Activated CD8-positive, alpha-beta T cell treated with anti-CD3 and anti-CD28 coated beads for 36 hours (primary cell): ENCODE measurements around the gene PTPRB. TPM values are rescaled to one million over a fixed set of nuclear protein-coding genes. Genes with fewer than 3 reads are reported as not detected.

ENCODE experiments used
- ATAC-seq: fragments of 200-7000 bp; cut with Tn5 transposase; one replicate; pipeline ENCODE4 v1.10.0; 2021; ENCODE audit warnings: mild to moderate bottlenecking, moderate library complexity
- CTCF ChIA-PET: fragments of 350-600 bp; sonication (Branson Sonifier 250); formaldehyde crosslinking; loops from one replicate; lab custom pipeline; 2021; ENCODE audit warnings: antibody characterized with exemption; lab: Charles Lee
- POLR2A ChIA-PET: fragments of 350-600 bp; sonication (Branson Sonifier 250); formaldehyde crosslinking; loops from one replicate; lab custom pipeline; 2021; ENCODE audit warnings: antibody characterized with exemption; lab: Charles Lee
- DNase-seq: peaks from one replicate; pipeline ENCODE4 v3.0.0-alpha.2; 2020
- H3K27ac Mint-ChIP-seq: one replicate; pipeline ENCODE4 v1.8.0; 2021; ENCODE audit warnings: mild to moderate bottlenecking, mixed read lengths
- H3K27me3 Mint-ChIP-seq: one replicate; pipeline ENCODE4 v1.8.0; 2021; ENCODE audit warnings: mixed read lengths
- H3K36me3 Mint-ChIP-seq: one replicate; pipeline ENCODE4 v1.8.0; 2021; ENCODE audit warnings: low read depth, mixed read lengths
- H3K4me1 Mint-ChIP-seq: one replicate; pipeline ENCODE4 v1.8.0; 2021; ENCODE audit warnings: low read depth, mixed read lengths
- H3K4me3 Mint-ChIP-seq: one replicate; pipeline ENCODE4 v1.8.0; 2021; ENCODE audit warnings: mild to moderate bottlenecking, moderate library complexity, mixed read lengths
- H3K9me3 Mint-ChIP-seq: one replicate; pipeline ENCODE4 v1.8.0; 2021; ENCODE audit warnings: mixed read lengths
- intact Hi-C: fragments of 100-400 bp; cut with micrococcal nuclease; formaldehyde crosslinking; loops from one replicate; pipeline ENCODE4 v1.10.0; 2022
- total RNA-seq, 2 experiments: library from RNA; stranded (reverse); gene quantifications; one replicate each; pipeline ENCODE4 v1.2.3, GENCODE V29; 2021
- TF ChIP-seq, protein P1 (sequence below): fragments of 200-600 bp; IDR thresholded peaks from one replicate; pipeline ENCODE4 v1.8.0; 2022; ENCODE audit warnings: antibody characterized with exemption, mild to moderate bottlenecking

PTPRB gene
- total RNA-seq, 2 experiments from 2014 or later, result not detected

- ATAC-seq (no peak), DNase-seq (no peak)
- Mint-ChIP-seq H3K4me1 (no peaks in the 10 kb centered on the region), H3K9me3 (no peaks in the 10 kb centered on the region), H3K27me3 (peaks cover 2% of the 10 kb centered on the region), H3K4me3 (no peak overlapping the region), H3K36me3 (no peaks in the 10 kb centered on the region), H3K27ac (no peak overlapping the region)
- intact Hi-C loops, result no loop called here
- ChIA-PET POLR2A (interaction anchor here (0.6 kb wide), 1 partner anchor 25 kb away, joined by 3 read pairs; no protein-coding TSS in a partner anchor), CTCF (no interaction called here)
- TF ChIP-seq, protein P1, sequence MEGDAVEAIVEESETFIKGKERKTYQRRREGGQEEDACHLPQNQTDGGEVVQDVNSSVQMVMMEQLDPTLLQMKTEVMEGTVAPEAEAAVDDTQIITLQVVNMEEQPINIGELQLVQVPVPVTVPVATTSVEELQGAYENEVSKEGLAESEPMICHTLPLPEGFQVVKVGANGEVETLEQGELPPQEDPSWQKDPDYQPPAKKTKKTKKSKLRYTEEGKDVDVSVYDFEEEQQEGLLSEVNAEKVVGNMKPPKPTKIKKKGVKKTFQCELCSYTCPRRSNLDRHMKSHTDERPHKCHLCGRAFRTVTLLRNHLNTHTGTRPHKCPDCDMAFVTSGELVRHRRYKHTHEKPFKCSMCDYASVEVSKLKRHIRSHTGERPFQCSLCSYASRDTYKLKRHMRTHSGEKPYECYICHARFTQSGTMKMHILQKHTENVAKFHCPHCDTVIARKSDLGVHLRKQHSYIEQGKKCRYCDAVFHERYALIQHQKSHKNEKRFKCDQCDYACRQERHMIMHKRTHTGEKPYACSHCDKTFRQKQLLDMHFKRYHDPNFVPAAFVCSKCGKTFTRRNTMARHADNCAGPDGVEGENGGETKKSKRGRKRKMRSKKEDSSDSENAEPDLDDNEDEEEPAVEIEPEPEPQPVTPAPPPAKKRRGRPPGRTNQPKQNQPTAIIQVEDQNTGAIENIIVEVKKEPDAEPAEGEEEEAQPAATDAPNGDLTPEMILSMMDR, result no peak
These were observed 101.3 kb downstream of the PTPRB start for GRCh38 chr12:70535896-70536374.

GRCh38 chr12:70534466-70534865, 102.8 kb downstream of the PTPRB start:
- Mint-ChIP-seq H3K27me3 (no peaks in the 10 kb centered on the region), H3K9me3 (no peaks in the 10 kb centered on the region), H3K4me1 (no peaks in the 10 kb centered on the region), H3K4me3 (no peak overlapping the region), H3K27ac (no peak overlapping the region), H3K36me3 (no peaks in the 10 kb centered on the region)
- no peak for ATAC-seq
- no peak for DNase-seq
- CTCF ChIA-PET, result no interaction called here
- intact Hi-C loops, result no loop called here
- POLR2A ChIA-PET, result no interaction called here
- TF ChIP-seq, protein P1, result no peak

GRCh38 chr12:70529647-70530046, 107.6 kb downstream of the PTPRB start:
- no peaks in the 10 kb centered on the region for H3K9me3 Mint-ChIP-seq
- ATAC-seq (no peak), DNase-seq (no peak)
- ChIA-PET POLR2A (no interaction called here), CTCF (no interaction called here)
- H3K27me3 Mint-ChIP-seq, result peaks cover 8% of the 10 kb centered on the region
- H3K4me3 Mint-ChIP-seq, result no peak overlapping the region
- H3K27ac Mint-ChIP-seq, result no peak overlapping the region
- TF ChIP-seq, protein P1, result no peak
- H3K4me1 Mint-ChIP-seq, result no peaks in the 10 kb centered on the region
- no peaks in the 10 kb centered on the region for H3K36me3 Mint-ChIP-seq
- intact Hi-C loops, result no loop called here

- H3K4me3 Mint-ChIP-seq, result no peak overlapping the region
- ChIA-PET POLR2A (no interaction called here), CTCF (interaction anchor here (0.8 to 0.9 kb wide), 2 partner anchors 56 to 70 kb away, joined by 3 read pairs; no protein-coding TSS in a partner anchor)
- DNase-seq, result no peak
- TF ChIP-seq, protein P1, result no peak
- H3K4me1 Mint-ChIP-seq, result no peaks in the 10 kb centered on the region
- no peaks in the 10 kb centered on the region for H3K36me3 Mint-ChIP-seq
- intact Hi-C loops, result no loop called here
- ATAC-seq, result no peak
- no peaks in the 10 kb centered on the region for H3K9me3 Mint-ChIP-seq
- H3K27ac Mint-ChIP-seq, result no peak overlapping the region
- peaks cover 6% of the 10 kb centered on the region for H3K27me3 Mint-ChIP-seq
These were observed 116.4 kb downstream of the PTPRB start for GRCh38 chr12:70520847-70521246.

DNA sequence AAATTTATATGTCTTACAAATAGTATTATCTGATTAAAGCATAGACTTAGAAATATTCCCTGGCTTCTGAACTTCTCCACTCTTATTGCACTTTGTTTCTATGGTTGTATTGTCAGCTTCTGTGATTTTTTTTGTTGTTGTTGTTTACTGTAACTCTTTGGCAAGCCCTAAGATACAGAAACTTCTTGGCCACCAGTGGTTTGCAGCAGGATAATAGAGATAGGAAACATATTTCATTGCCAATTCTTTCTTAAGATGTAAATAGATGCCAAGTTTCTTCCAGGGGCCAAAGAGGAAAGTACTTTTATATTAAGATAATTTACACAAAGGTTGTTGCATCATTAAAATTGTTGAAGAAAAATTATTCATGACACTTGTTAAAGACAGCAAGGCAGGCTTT, 123.8 kb downstream of the PTPRB start:
- ChIA-PET CTCF (no interaction called here), POLR2A (no interaction called here)
- no peaks in the 10 kb centered on the region for H3K9me3 Mint-ChIP-seq
- H3K36me3 Mint-ChIP-seq, result no peaks in the 10 kb centered on the region
- intact Hi-C loops, result no loop called here
- no peaks in the 10 kb centered on the region for H3K4me1 Mint-ChIP-seq
- no peak for DNase-seq
- no peak for ATAC-seq
- H3K27me3 Mint-ChIP-seq, result peaks cover 10% of the 10 kb centered on the region
- no peak overlapping the region for H3K27ac Mint-ChIP-seq
- no peak overlapping the region for H3K4me3 Mint-ChIP-seq
- TF ChIP-seq, protein P1, result no peak
